SK-N-SH (cell line): ENCODE measurements around the gene PGRMC2. TPM values are rescaled to one million over a fixed set of nuclear protein-coding genes. Genes with fewer than 3 reads are reported as not detected.

Source experiments
- CTCF ChIA-PET: fragments of 300-600, 350-600 bp; formaldehyde crosslinking; extraction: SDS; loops from one replicate; lab custom pipeline; 2021; lab: Yijun Ruan, JAX
- POLR2A ChIA-PET: fragments of 350-600 bp; sonication (Branson Sonifier 250); formaldehyde crosslinking; extraction: SDS; loops from one replicate; lab custom pipeline; 2020; ENCODE audit warnings: antibody characterized with exemption, inconsistent platforms; lab: Yijun Ruan, JAX
- DNase-seq: peaks from one replicate; pipeline ENCODE4 v3.0.0; 2012
- H2AFZ ChIP-seq: fragments of 200-600 bp; sonication (generic); 2 replicates; pipeline ENCODE4 v1.8.1; 2016; ENCODE audit warnings: antibody characterized with exemption, mild to moderate bottlenecking, low read depth
- H3F3A ChIP-seq: fragments of 200-600 bp; sonication (generic); replicated peaks from 2 replicates; pipeline ENCODE3; 2016; ENCODE audit warnings: antibody characterized with exemption, mild to moderate bottlenecking; ENCODE audit not compliant: insufficient read depth
- H3K27ac ChIP-seq, 2 experiments: fragments of 200-500 bp in 1 of 2; fragments of 200-600 bp in 1 of 2; sonication (Bioruptor generic) in 1 of 2; sonication (generic), shearing (Covaris generic) in 1 of 2; 2 replicates each; pipeline versions ENCODE4 v1.5.1 to v1.6.1; 2014 to 2016; ENCODE audit warnings: low read depth in 2 of 2, inconsistent platforms in 1 of 2, low read length in 1 of 2, mild to moderate bottlenecking in 1 of 2, mixed read lengths in 1 of 2
- H3K27me3 ChIP-seq: fragments of 200-600 bp; sonication (generic), shearing (Covaris generic); 2 replicates; pipeline ENCODE4 v1.6.1; 2016; ENCODE audit warnings: mixed run types; ENCODE audit not compliant: insufficient read depth
- H3K36me3 ChIP-seq, 2 experiments: fragments of 200-500 bp in 1 of 2; fragments of 200-600 bp in 1 of 2; sonication (Bioruptor generic) in 1 of 2; sonication (generic) in 1 of 2; replicated peaks in 1 of 2; 2 replicates each; pipeline versions ENCODE3 to v1.5.1; 2014 to 2016; ENCODE audit warnings: low read length in 1 of 2, mild to moderate bottlenecking in 1 of 2; ENCODE audit not compliant: insufficient read depth in 2 of 2, control insufficient read depth in 1 of 2
- H3K4me1 ChIP-seq, 2 experiments: fragments of 200-500 bp in 1 of 2; fragments of 200-600 bp in 1 of 2; sonication (Bioruptor generic) in 1 of 2; sonication (generic), shearing (Covaris generic) in 1 of 2; 2 replicates each; pipeline versions ENCODE4 v1.5.1 to v1.6.1; 2014 to 2016; ENCODE audit warnings: low read depth in 1 of 2, low read length in 1 of 2, mixed run types in 1 of 2; ENCODE audit not compliant: insufficient read depth in 2 of 2, control insufficient read depth in 1 of 2
- H3K4me2 ChIP-seq: fragments of 200-600 bp; sonication (generic), shearing (Covaris generic); 2 replicates; pipeline ENCODE4 v1.6.1; 2017; ENCODE audit warnings: mixed run types
- H3K4me3 ChIP-seq, 2 experiments: fragments of 200-500 bp in 1 of 2; fragments of 200-600 bp in 1 of 2; sonication (Bioruptor generic) in 1 of 2; sonication (generic), shearing (Covaris generic) in 1 of 2; 2 replicates each; pipeline versions ENCODE4 v1.5.1 to v1.8.1; 2014 to 2016; ENCODE audit warnings: low read depth in 2 of 2, inconsistent platforms in 1 of 2, low read length in 1 of 2, mild to moderate bottlenecking in 1 of 2, mixed read lengths in 1 of 2, moderate library complexity in 1 of 2
- H3K79me2 ChIP-seq: fragments of 200-600 bp; sonication (generic); 2 replicates; pipeline ENCODE4 v1.8.1; 2017; ENCODE audit warnings: mild to moderate bottlenecking; ENCODE audit not compliant: insufficient read depth
- H3K9ac ChIP-seq: fragments of 200-600 bp; sonication (generic); 2 replicates; pipeline ENCODE4 v1.6.1; 2017; ENCODE audit warnings: mixed run types
- H3K9me2 ChIP-seq: fragments of 200-600 bp; sonication (generic); 2 replicates; pipeline ENCODE4 v1.6.1; 2017; ENCODE audit warnings: mixed run types
- H3K9me3 ChIP-seq: fragments of 200-600 bp; sonication (generic); 2 replicates; pipeline ENCODE4 v1.6.1; 2017; ENCODE audit warnings: mixed run types, mild to moderate bottlenecking, moderate library complexity
- H4K20me1 ChIP-seq: fragments of 200-600 bp; sonication (generic); 2 replicates; pipeline ENCODE4 v1.6.1; 2017; ENCODE audit warnings: mild to moderate bottlenecking, mixed run types; ENCODE audit not compliant: insufficient read depth
- CTCF ChIP-seq: fragments of 200-600 bp; sonication (generic); IDR thresholded peaks from 2 replicates; pipeline ENCODE4 v1.6.1; 2017; ENCODE audit warnings: antibody characterized with exemption, mild to moderate bottlenecking, moderate library complexity
- FOSL2 ChIP-seq: IDR thresholded peaks from 2 replicates; pipeline ENCODE4 v1.4.0; 2012; ENCODE audit warnings: low read depth, mild to moderate bottlenecking, moderate library complexity, borderline replicate concordance
- FOXJ3 ChIP-seq: sonication (generic); formaldehyde crosslinking; IDR thresholded peaks from 2 replicates; pipeline ENCODE4 v1.5.1; 2020; ENCODE audit warnings: mild to moderate bottlenecking, missing genetic modification reagents
- GABPA ChIP-seq: IDR thresholded peaks from 2 replicates; pipeline ENCODE4 v1.4.0; 2012; ENCODE audit warnings: low read depth, mild to moderate bottlenecking
- MAX ChIP-seq: IDR thresholded peaks from 2 replicates; pipeline ENCODE4 v1.4.0; 2012; ENCODE audit warnings: low read depth
- NFIC ChIP-seq: IDR thresholded peaks from 2 replicates; pipeline ENCODE4 v1.4.0; 2012; ENCODE audit warnings: borderline replicate concordance
- NRF1 ChIP-seq: IDR thresholded peaks from 2 replicates; pipeline ENCODE4 v1.6.1; 2012; ENCODE audit warnings: low read depth, mild to moderate bottlenecking, low read length
- PBX3 ChIP-seq: IDR thresholded peaks from 2 replicates; pipeline ENCODE4; 2012
- POLR2AphosphoS5 ChIP-seq: IDR thresholded peaks from 2 replicates; pipeline ENCODE4 v1.6.1; 2012; ENCODE audit warnings: low read depth, low read length
- RAD21 ChIP-seq: IDR thresholded peaks from 2 replicates; pipeline ENCODE4 v1.6.1; 2012; ENCODE audit warnings: mild to moderate bottlenecking, low read length
- RCOR1 ChIP-seq: fragments of 150-350 bp; IDR thresholded peaks from 2 replicates; pipeline ENCODE4 v1.6.1; 2017; ENCODE audit warnings: antibody characterized with exemption, low read length
- RFX5 ChIP-seq: IDR thresholded peaks from 2 replicates; pipeline ENCODE4 v1.6.1; 2012; ENCODE audit warnings: mild to moderate bottlenecking, improper control_type of control experiment, low read length
- RXRA ChIP-seq: IDR thresholded peaks from 2 replicates; pipeline ENCODE4 v1.4.0; 2012; ENCODE audit warnings: low read depth, mild to moderate bottlenecking, borderline replicate concordance
- SIN3A ChIP-seq: IDR thresholded peaks from 2 replicates; pipeline ENCODE4 v1.6.1; 2012; ENCODE audit warnings: low read depth, mild to moderate bottlenecking, low read length, moderate library complexity, borderline replicate concordance
- TAF1 ChIP-seq: IDR thresholded peaks from 2 replicates; pipeline ENCODE4 v1.6.1; 2012; ENCODE audit warnings: low read depth, mild to moderate bottlenecking, low read length, moderate library complexity, borderline replicate concordance
- TEAD4 ChIP-seq: IDR thresholded peaks from 2 replicates; pipeline ENCODE4 v1.4.0; 2012; ENCODE audit warnings: mild to moderate bottlenecking, borderline replicate concordance; ENCODE audit not compliant: insufficient read depth
- USF1 ChIP-seq: IDR thresholded peaks from 2 replicates; pipeline ENCODE4 v1.4.0; 2012; ENCODE audit warnings: low read depth, borderline replicate concordance
- YY1 ChIP-seq: IDR thresholded peaks from 2 replicates; pipeline ENCODE4 v1.4.0; 2012; ENCODE audit warnings: low read depth, mild to moderate bottlenecking
- ZBTB33 ChIP-seq: IDR thresholded peaks from 2 replicates; pipeline ENCODE4 v1.4.0; 2012; ENCODE audit warnings: low read depth, borderline replicate concordance
- WGBS: methylation state at CpG from one replicate; pipeline ENCODE4 v1.1.6; 2017; ENCODE audit warnings: low lambda C conversion rate; 5-methylcytosine and 5-hydroxymethylcytosine counted together
- polyA plus RNA-seq, 3 experiments: library from polyadenylated mRNA; depleted of rRNA; stranded (reverse); fragments of >200 nt; gene quantifications; 2 replicates each; pipeline ENCODE4 v1.2.3, GENCODE V29; 2012
- TF ChIP-seq, protein P1 (sequence below): fragments of 150-350 bp; IDR thresholded peaks from 2 replicates; pipeline ENCODE4 v1.6.1; 2017; ENCODE audit warnings: antibody characterized with exemption, low read length, low read depth, borderline replicate concordance

PGRMC2 gene
- polyA plus RNA-seq, 1 of the 3 experiments (the other 2 are of a cell fraction) = 18.2 TPM

DNA sequence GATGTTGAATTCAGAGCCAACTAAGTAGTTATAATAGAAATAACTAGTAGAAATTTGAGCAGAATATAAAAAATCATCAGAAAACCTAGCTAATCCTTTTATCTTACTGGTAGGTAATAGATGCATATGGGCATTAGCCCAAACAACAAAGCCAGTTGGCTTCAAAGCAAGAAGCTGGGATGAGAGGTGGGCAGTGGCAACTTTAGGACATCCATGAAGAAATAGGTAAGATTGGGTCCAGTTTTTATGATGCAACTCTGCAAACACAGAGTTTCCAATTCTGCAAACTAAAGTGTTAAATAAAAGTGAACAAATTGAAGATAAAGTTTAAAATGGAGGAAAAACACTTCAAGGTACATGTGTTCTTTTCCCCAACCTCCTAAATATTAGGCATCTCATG is 5.1 kb downstream of the PGRMC2 start:
- ChIA-PET POLR2A (no interaction called here), CTCF (interaction anchor here (0.7 to 1.7 kb wide), 2 partner anchors 76 to 92 kb away, joined by 3 to 4 read pairs; no protein-coding TSS in a partner anchor)
- Histone ChIP-seq H3K9me3 (no peaks in the 10 kb centered on the region), H3K27me3 (no peaks in the 10 kb centered on the region), H3K9ac (no peak overlapping the region), H4K20me1 (peaks cover 31% of the 10 kb centered on the region), H3K4me3 (no peak overlapping the region), H3K79me2 (peaks cover 97% of the 10 kb centered on the region), H3K36me3 (peaks cover 28 to 70% of the 10 kb centered on the region in 2 experiments), H3K4me2 (no peak overlapping the region), H2AFZ (no peak overlapping the region), H3K9me2 (no peaks in the 10 kb centered on the region), H3F3A (peaks cover 26% of the 10 kb centered on the region), H3K27ac (no peak overlapping the region), H3K4me1 (peaks cover 0 to 6% of the 10 kb centered on the region in 2 experiments; a peak in 1 of 4 replicates)
- TF ChIP-seq NRF1 = no peak
- TF ChIP-seq SIN3A = no peak
- TF ChIP-seq POLR2AphosphoS5 = no peak
- TF ChIP-seq PBX3 = no peak
- no peak for TF ChIP-seq TEAD4
- TF ChIP-seq, protein P1, sequence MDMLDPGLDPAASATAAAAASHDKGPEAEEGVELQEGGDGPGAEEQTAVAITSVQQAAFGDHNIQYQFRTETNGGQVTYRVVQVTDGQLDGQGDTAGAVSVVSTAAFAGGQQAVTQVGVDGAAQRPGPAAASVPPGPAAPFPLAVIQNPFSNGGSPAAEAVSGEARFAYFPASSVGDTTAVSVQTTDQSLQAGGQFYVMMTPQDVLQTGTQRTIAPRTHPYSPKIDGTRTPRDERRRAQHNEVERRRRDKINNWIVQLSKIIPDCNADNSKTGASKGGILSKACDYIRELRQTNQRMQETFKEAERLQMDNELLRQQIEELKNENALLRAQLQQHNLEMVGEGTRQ = no peak
- TF ChIP-seq FOXJ3 (CRISPR knock-in tag) = no peak
- no peak for TF ChIP-seq RAD21
- no peak for TF ChIP-seq TAF1
- no peak for TF ChIP-seq RCOR1
- no peak for TF ChIP-seq MAX
- TF ChIP-seq RFX5 = no peak
- TF ChIP-seq NFIC = no peak
- no peak for DNase-seq

- Histone ChIP-seq H3K9me3 (no peaks in the 10 kb centered on the region), H3K9ac (no peak overlapping the region), H3K36me3 (peaks cover 28 to 81% of the 10 kb centered on the region in 2 experiments), H3K9me2 (no peaks in the 10 kb centered on the region), H3K79me2 (peaks cover 100% of the 10 kb centered on the region), H3K4me2 (no peak overlapping the region), H2AFZ (no peak overlapping the region), H4K20me1 (peaks cover 31% of the 10 kb centered on the region), H3K27ac (no peak overlapping the region), H3K27me3 (no peaks in the 10 kb centered on the region), H3K4me3 (no peak overlapping the region), H3K4me1 (peaks cover 0 to 6% of the 10 kb centered on the region in 2 experiments; a peak in 1 of 4 replicates), H3F3A (peaks cover 31% of the 10 kb centered on the region)
- ChIA-PET POLR2A (no interaction called here), CTCF (no interaction called here)
- 89% methylated on average over 1 of the region's 1 CpG for WGBS
- no peak for DNase-seq
- TF ChIP-seq ZBTB33 = no peak
- TF ChIP-seq YY1 = no peak
- no peak for TF ChIP-seq NRF1
- TF ChIP-seq CTCF = no peak
- no peak for TF ChIP-seq GABPA
- TF ChIP-seq FOSL2 = no peak
- TF ChIP-seq USF1 = no peak
- no peak for TF ChIP-seq PBX3
- TF ChIP-seq POLR2AphosphoS5 = no peak
- no peak for TF ChIP-seq MAX
- no peak for TF ChIP-seq RXRA
Observed at GRCh38 chr4:128281354-128281753, 6.3 kb downstream of the PGRMC2 start.
